Gastroesophageal sphincter (tissue), 3 donors: ENCODE measurements around the gene LENG1.

Experiments
- EP300 ChIP-seq: sonication (generic); formaldehyde crosslinking; IDR thresholded peaks from one replicate; pipeline ENCODE4 v1.6.1; 2017; ENCODE audit warnings: antibody characterized with exemption, mild to moderate bottlenecking
- POLR2A ChIP-seq, 2 donors: fragments of 450-650 bp; IDR thresholded peaks; one replicate each; pipeline ENCODE4 v1.6.1; 2017; ENCODE audit warnings: antibody characterized with exemption in 2 of 2, mild to moderate bottlenecking in 2 of 2, moderate library complexity in 1 of 2
- POLR2AphosphoS5 ChIP-seq: sonication (generic); formaldehyde crosslinking; IDR thresholded peaks from one replicate; pipeline ENCODE4 v1.6.1; 2017; ENCODE audit warnings: antibody characterized with exemption
- TF ChIP-seq, protein P1 (sequence below), 4 experiments: fragments of 200-600 bp in 2 of 4; fragments of 450-650 bp in 2 of 4; sonication (generic) in 1 of 4; IDR thresholded peaks; one replicate each; pipeline ENCODE4 v1.5.1; 2017 to 2019; ENCODE audit warnings: antibody characterized with exemption in 4 of 4, mild to moderate bottlenecking in 2 of 4, moderate library complexity in 2 of 4

DNA sequence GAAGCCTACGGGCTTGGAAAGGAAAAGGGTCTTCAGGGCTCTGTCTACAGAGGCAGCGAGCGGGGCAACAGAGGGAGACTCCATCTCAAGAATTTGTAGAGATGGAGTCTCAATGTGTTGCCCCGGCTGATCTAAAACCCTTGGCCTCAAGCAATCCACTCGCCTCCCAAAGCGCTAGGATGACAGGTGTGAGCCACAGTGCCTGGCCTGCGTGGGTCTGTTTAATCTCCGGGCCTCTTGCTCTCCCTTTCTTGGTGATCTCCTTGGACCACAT is 49.2 kb upstream of the LENG1 start:
- no peak for TF ChIP-seq POLR2A (IDR thresholded peaks at IDR 0.05)
- TF ChIP-seq, protein P1, sequence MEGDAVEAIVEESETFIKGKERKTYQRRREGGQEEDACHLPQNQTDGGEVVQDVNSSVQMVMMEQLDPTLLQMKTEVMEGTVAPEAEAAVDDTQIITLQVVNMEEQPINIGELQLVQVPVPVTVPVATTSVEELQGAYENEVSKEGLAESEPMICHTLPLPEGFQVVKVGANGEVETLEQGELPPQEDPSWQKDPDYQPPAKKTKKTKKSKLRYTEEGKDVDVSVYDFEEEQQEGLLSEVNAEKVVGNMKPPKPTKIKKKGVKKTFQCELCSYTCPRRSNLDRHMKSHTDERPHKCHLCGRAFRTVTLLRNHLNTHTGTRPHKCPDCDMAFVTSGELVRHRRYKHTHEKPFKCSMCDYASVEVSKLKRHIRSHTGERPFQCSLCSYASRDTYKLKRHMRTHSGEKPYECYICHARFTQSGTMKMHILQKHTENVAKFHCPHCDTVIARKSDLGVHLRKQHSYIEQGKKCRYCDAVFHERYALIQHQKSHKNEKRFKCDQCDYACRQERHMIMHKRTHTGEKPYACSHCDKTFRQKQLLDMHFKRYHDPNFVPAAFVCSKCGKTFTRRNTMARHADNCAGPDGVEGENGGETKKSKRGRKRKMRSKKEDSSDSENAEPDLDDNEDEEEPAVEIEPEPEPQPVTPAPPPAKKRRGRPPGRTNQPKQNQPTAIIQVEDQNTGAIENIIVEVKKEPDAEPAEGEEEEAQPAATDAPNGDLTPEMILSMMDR (IDR thresholded peaks at IDR 0.05), result no peak
- TF ChIP-seq EP300, result no peak
- no peak for TF ChIP-seq POLR2AphosphoS5
